HG02938 (cell line): Measurements from ENCODE around the gene FEM1C.
A peak's percentile ranks its signal among the peaks of the same experiment; 100 is the strongest.

Experiments used
- ATAC-seq: cut with Tn5 transposase; IDR thresholded peaks from one replicate; pipeline ENCODE4 v1.9.1; 2021; ENCODE audit warnings: mild to moderate bottlenecking, moderate library complexity; ENCODE audit not compliant: unreplicated experiment

Gene FEM1C

GRCh38 chr5:115558388-115558956 lies 13.9 kb upstream of the FEM1C start:
- ATAC-seq = no peak

- no peak for ATAC-seq
Observed at GRCh38 chr5:115557667-115558387, 13.3 kb upstream of the FEM1C start.

GRCh38 chr5:115556276-115556675 lies 11.7 kb upstream of the FEM1C start:
- no peak for ATAC-seq

- ATAC-seq = no peak
Observed at GRCh38 chr5:115555084-115555633, 10.6 kb upstream of the FEM1C start.

- no peak for ATAC-seq
Observed at GRCh38 chr5:115553082-115553481, 8.5 kb upstream of the FEM1C start.

- no peak for ATAC-seq
Observed at GRCh38 chr5:115551415-115551814, 6.8 kb upstream of the FEM1C start.

- ATAC-seq = no peak
Observed at GRCh38 chr5:115549154-115549553, 4.6 kb upstream of the FEM1C start.

- ATAC-seq = no peak
Observed at GRCh38 chr5:115548683-115549082, 4.1 kb upstream of the FEM1C start.

GRCh38 chr5:115545351-115545882 lies 842 bp upstream of the FEM1C start:
- no peak for ATAC-seq

- peak; percentile 5 for ATAC-seq
Observed at GRCh38 chr5:115544043-115544435, 536 bp downstream of the FEM1C start.

GRCh38 chr5:115543365-115544042 lies 1.1 kb downstream of the FEM1C start:
- ATAC-seq = peak; percentile 45

GRCh38 chr5:115542651-115543364 lies 1.8 kb downstream of the FEM1C start:
- ATAC-seq = no peak

GRCh38 chr5:115542086-115542485 lies 2.5 kb downstream of the FEM1C start:
- no peak for ATAC-seq

- no peak for ATAC-seq
Observed at GRCh38 chr5:115541611-115542010, 3.0 kb downstream of the FEM1C start.

- ATAC-seq = no peak
Observed at GRCh38 chr5:115535479-115536035, 9.0 kb downstream of the FEM1C start.

- ATAC-seq = no peak
Observed at GRCh38 chr5:115532517-115532916, 12.1 kb downstream of the FEM1C start.

- ATAC-seq = no peak
Observed at GRCh38 chr5:115531787-115532367, 12.7 kb downstream of the FEM1C start.

GRCh38 chr5:115531380-115531779 lies 13.2 kb downstream of the FEM1C start:
- ATAC-seq = no peak

GRCh38 chr5:115530426-115530825 lies 14.1 kb downstream of the FEM1C start:
- ATAC-seq = no peak

GRCh38 chr5:115526604-115527003 lies 18.0 kb downstream of the FEM1C start:
- no peak for ATAC-seq
